ENCODE results near the gene IGFN1.

IGFN1 gene

DNA sequence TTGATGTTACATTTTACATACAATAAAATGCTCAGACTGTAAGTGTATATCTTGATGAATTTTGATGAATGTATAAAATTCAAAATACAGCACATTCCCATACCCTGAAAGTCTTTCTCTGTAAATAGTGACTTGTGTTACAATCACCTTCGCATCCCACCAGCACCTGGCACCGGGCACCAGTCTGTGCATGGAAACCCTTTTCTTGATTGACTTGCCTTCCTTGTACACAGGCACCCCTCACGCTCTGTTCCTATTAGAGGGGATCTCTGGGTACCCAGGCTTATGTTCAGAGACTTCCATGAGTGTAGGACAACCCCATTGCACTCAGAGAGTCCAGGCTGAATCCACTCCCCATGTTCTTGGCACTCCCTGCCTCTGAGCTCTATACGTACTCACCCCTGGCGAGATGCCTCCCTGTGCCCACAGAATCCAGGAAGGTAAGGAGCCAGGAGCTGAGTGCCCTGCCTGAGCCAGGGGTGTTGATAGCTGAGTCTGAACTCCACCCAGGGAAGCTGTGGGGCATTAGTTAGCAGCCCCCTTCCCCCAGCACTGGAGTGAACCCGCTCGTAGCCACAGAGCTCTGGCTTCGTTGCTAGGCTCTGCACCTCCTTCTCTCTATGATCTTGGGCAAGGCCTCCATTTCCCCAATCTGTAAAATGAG is 70.2 kb downstream of the IGFN1 start:
- TF ChIP-seq, protein P1, sequence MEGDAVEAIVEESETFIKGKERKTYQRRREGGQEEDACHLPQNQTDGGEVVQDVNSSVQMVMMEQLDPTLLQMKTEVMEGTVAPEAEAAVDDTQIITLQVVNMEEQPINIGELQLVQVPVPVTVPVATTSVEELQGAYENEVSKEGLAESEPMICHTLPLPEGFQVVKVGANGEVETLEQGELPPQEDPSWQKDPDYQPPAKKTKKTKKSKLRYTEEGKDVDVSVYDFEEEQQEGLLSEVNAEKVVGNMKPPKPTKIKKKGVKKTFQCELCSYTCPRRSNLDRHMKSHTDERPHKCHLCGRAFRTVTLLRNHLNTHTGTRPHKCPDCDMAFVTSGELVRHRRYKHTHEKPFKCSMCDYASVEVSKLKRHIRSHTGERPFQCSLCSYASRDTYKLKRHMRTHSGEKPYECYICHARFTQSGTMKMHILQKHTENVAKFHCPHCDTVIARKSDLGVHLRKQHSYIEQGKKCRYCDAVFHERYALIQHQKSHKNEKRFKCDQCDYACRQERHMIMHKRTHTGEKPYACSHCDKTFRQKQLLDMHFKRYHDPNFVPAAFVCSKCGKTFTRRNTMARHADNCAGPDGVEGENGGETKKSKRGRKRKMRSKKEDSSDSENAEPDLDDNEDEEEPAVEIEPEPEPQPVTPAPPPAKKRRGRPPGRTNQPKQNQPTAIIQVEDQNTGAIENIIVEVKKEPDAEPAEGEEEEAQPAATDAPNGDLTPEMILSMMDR (IDR thresholded peaks at IDR 0.05; ENCODE audit: low read depth, low read length) = no peak
- no peak overlapping the region for H3K4me3 ChIP-seq (ENCODE audit: low read depth, low read length)

DNA sequence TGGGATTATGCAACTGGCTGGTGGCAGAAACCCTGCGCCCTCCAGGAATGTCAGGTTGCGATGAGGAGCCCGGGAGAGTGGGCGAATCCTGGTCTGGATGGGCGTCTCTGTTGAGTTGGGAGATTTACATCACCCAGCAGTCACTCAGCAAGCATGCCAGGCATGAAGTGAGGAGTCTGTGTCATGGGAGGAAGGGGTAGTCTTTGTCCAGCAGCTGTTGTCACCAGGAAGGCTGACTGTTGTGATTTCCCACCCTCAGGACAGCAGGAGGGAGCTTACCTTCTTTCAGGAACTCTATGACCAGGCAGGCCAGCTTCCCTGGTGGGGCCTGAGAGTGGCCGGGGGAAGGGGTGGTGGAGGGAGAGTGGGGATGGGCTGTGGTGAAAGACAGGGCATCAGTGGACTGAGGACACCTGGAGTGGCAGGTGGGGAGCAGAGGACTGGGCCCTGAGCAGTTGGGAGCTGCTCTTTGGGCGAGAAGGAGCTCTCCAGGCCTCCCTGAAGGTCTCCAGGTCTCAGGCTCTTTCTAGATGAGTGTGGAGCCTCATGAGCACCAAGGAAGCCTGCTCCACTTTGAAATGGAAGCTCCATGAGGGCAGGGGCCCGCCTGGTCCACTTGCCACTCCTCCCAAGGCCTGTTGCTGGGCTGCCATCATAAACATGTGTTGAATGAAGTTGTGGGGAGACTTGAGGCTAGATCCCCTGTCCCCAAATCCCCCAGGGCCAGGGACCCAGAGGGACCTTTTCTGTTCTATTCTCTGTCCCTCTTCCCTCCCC is 71.3 kb downstream of the IGFN1 start:
- TF ChIP-seq, protein P1 (IDR thresholded peaks at IDR 0.05; ENCODE audit: low read depth, low read length) = no peak

DNA sequence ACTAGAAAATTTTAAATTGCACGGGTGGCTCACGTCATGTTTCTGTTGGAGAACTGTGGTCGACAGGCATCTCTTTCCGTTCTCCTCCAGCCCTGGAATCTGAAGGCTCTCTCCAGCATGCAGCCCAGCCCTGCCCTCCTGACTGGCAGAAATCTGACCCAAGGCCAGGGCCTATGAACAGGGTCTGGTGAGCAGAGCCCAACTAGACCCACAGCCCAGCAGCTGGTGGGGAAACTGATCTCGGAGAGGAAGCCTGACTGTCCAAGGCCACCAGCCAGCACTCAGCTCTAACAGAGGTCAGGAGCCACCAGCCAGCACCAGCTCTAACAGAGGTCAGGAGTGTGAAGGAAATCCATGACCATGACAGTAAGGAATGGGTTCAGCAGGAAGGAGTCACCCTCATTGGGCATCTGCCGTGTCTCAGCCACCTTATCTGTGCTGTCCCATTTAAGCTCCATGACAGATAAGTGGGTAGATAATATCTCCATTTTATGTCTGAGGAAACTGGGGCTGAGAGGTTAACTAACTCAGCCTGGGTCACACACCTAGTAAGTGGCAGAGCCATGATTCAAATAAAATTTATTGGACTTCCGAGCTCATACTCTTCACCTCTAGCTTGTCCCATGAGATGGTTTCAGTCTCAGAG is 72.5 kb downstream of the IGFN1 start:
- no peak overlapping the region for H3K4me3 ChIP-seq (ENCODE audit: low read depth, low read length)
- TF ChIP-seq, protein P1 (IDR thresholded peaks at IDR 0.05; ENCODE audit: low read depth, low read length) = no peak

More for the DNA sequence above, 71.3 kb downstream of the IGFN1 start:
- H3K4me3 ChIP-seq (ENCODE audit: low read depth, low read length) = no peak overlapping the region

DNA sequence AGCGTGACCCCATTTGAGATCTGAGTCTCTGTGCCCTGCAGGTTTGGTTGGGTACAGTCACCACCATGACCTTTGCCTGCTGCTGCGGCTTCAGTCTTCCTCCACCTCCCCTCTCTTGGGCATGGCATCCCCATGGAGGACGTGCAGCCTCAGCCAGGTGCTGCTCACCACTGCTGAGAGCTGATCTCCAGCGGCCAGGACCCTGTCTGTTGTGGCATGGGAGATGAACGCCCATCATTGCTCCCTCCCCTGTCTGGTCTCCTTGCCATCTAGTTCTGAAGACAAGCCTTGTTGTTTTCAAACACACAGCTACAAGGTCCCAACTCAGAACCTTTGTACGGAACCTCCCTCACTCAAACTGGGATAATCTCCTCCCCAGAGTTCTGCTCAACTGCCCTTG is 73.4 kb downstream of the IGFN1 start:
- no peak overlapping the region for H3K4me3 ChIP-seq (ENCODE audit: low read depth, low read length)
- TF ChIP-seq, protein P1 (IDR thresholded peaks at IDR 0.05; ENCODE audit: low read depth, low read length) = no peak

DNA sequence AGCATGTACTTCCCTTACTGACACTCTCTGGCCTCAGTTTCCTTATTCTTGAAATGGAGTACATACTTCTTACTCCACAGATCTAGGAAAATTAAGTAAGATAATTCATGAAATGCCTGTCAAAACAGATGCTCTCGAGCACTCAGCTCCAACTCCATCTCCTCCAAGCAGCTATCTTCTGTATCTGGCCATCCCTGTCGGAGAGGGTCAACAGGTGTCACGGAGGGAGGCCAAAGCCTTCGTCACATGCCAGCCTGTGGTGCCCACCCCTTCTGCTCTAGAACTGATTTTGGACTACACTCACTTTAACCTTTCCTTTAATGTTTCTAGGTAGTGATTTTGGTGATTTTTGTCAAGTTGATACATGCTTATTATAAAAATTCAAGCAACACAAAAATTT is 73.9 kb downstream of the IGFN1 start:
- H3K4me3 ChIP-seq (ENCODE audit: low read depth, low read length) = no peak overlapping the region
- TF ChIP-seq, protein P1 (IDR thresholded peaks at IDR 0.05; ENCODE audit: low read depth, low read length) = no peak

DNA sequence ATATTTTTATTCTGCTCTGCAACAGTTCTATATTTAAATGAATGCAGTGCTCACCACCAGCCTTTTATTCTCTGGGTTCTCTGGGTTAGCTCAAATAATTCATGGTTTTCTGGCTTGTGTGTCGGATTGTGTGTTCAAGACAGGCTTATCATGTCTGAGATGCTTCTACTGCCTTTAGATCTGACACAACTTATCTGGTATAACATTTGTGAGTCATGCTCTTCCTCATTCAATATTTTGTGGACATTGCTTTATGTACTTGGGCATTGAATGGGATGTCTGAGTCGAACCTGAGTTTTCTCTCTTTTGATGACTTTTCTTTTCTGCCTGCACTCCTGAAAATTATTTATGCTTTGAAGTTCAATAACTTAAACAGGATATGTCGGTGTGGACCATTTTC is 75.1 kb downstream of the IGFN1 start:
- H3K4me3 ChIP-seq (ENCODE audit: low read depth, low read length) = no peak overlapping the region
- TF ChIP-seq, protein P1 (IDR thresholded peaks at IDR 0.05; ENCODE audit: low read depth, low read length) = no peak

DNA sequence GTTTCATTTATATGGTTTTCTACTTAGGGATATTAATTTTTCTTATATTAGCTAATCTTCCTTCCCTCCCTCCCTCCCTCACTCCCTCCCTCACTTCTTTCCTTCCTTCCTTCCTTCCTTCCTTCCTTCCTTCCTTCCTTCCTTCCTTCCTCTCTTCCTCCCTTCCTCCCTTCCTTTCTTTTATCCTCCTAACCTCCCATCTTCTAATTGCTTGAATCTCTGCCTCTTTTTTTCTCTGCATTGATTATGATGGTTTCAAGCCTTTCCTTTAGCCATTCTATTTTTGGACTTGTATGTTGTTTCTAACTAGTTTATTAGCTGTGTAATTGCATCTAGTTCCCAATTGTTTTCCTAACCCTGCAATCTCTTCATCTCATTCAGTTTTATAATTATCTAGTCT is 75.7 kb downstream of the IGFN1 start:
- H3K4me3 ChIP-seq (ENCODE audit: low read depth, low read length) = no peak overlapping the region
- TF ChIP-seq, protein P1 (IDR thresholded peaks at IDR 0.05; ENCODE audit: low read depth, low read length) = no peak

All from WI38 (cell line).